OCI-LY7 (cell line): ENCODE measurements around the gene SLC26A8.

Source experiments
- CTCF ChIP-seq: fragments of 200-600 bp; sonication (generic); conservative IDR thresholded peaks from 2 replicates; pipeline ENCODE4 v1.5.1; 2014; ENCODE audit warnings: mild to moderate bottlenecking, antibody characterized with exemption, low read length, moderate library complexity, mixed read lengths
- EZH2phosphoT487 ChIP-seq: fragments of 200-600 bp; sonication (generic); IDR thresholded peaks from 2 replicates; pipeline ENCODE4 v1.6.1; 2018; ENCODE audit warnings: low read depth, borderline replicate concordance, mild to moderate bottlenecking, mixed run types, antibody characterized with exemption, low read length, moderate library complexity, mixed read lengths

- no peak for TF ChIP-seq CTCF
- TF ChIP-seq EZH2phosphoT487: no peak
Observed at GRCh38 chr6:36062247-36062646, 37.8 kb upstream of the SLC26A8 start.
